HepG2 (cell line): ENCODE measurements around the gene SPACDR. TPM values are rescaled to one million over a fixed set of nuclear protein-coding genes. Genes with fewer than 3 reads are reported as not detected.

ENCODE experiments used
- DNMT3B ChIP-seq: conservative IDR thresholded peaks from 2 replicates; pipeline ENCODE4 v1.6.1; 2016; ENCODE audit warnings: missing biosample characterization, control low read depth
- ELF3 ChIP-seq: IDR thresholded peaks from 2 replicates; pipeline ENCODE4 v1.6.1; 2016; ENCODE audit warnings: missing genetic modification reagents, missing compliant biosample characterization
- FOXM1 ChIP-seq: sonication (generic); formaldehyde crosslinking; IDR thresholded peaks from 2 replicates; pipeline ENCODE4 v1.5.0; 2020; ENCODE audit warnings: missing genetic modification reagents
- GATA4 ChIP-seq: sonication (generic); IDR thresholded peaks from 2 replicates; pipeline ENCODE4 v1.6.1; 2016; ENCODE audit warnings: antibody characterized with exemption, low read depth, borderline replicate concordance
- HCFC1 ChIP-seq: fragments of 150-350 bp; IDR thresholded peaks from 2 replicates; pipeline ENCODE4 v1.6.1; 2014; ENCODE audit warnings: low read depth, low read length
- HDAC6 ChIP-seq: fragments of 200-600 bp; sonication (generic); IDR thresholded peaks from 2 replicates; pipeline ENCODE4 v1.7.0; 2017; ENCODE audit warnings: mild to moderate bottlenecking, antibody characterized with exemption, low read length, low read depth
- MAFK ChIP-seq, 2 experiments: IDR thresholded peaks in 1 of 2; conservative IDR thresholded peaks in 1 of 2; 2 replicates each; pipeline ENCODE4 v1.6.1; 2011; ENCODE audit warnings: improper control_type of control experiment in 2 of 2, low read length in 2 of 2
- MIER2 ChIP-seq: IDR thresholded peaks from 2 replicates; pipeline ENCODE4 v1.6.1; 2016; ENCODE audit warnings: missing biosample characterization, missing genetic modification reagents
- MTA1 ChIP-seq: sonication (generic); formaldehyde crosslinking; IDR thresholded peaks from 2 replicates; pipeline ENCODE4 v1.4.0; 2020; ENCODE audit warnings: missing genetic modification reagents, mild to moderate bottlenecking, borderline replicate concordance
- MZF1 ChIP-seq: sonication (generic); formaldehyde crosslinking; IDR thresholded peaks from 2 replicates; pipeline ENCODE4 v1.8.1; 2023; ENCODE audit warnings: mild to moderate bottlenecking, missing genetic modification reagents, borderline replicate concordance
- NR3C1 ChIP-seq: sonication (generic); formaldehyde crosslinking; IDR thresholded peaks from 2 replicates; pipeline ENCODE4 v1.4.0; 2020; ENCODE audit warnings: missing genetic modification reagents
- SCMH1 ChIP-seq: sonication (generic); formaldehyde crosslinking; IDR thresholded peaks from 2 replicates; pipeline ENCODE4 v1.9.0; 2021; ENCODE audit warnings: missing genetic modification reagents, mild to moderate bottlenecking, borderline replicate concordance
- STAT5B ChIP-seq: sonication (generic); formaldehyde crosslinking; IDR thresholded peaks from 2 replicates; pipeline ENCODE4 v1.4.0; 2020; ENCODE audit warnings: missing genetic modification reagents
- SYNCRIP ChIP-seq: fragments of 200-400 bp; formaldehyde crosslinking; IDR thresholded peaks from 2 replicates; pipeline ENCODE4 v1.6.1; 2018; ENCODE audit warnings: mild to moderate bottlenecking, low read depth, low read length; ENCODE audit not compliant: insufficient read depth
- TOE1 ChIP-seq: sonication (generic); formaldehyde crosslinking; IDR thresholded peaks from 2 replicates; pipeline ENCODE4 v1.4.0; 2020; ENCODE audit warnings: mild to moderate bottlenecking, missing genetic modification reagents
- TP53 ChIP-seq: sonication (generic); formaldehyde crosslinking; conservative IDR thresholded peaks from 2 replicates; pipeline ENCODE4 v1.4.0; 2020; ENCODE audit warnings: missing genetic modification reagents
- U2AF1 ChIP-seq: fragments of 200-400 bp; formaldehyde crosslinking; optimal IDR thresholded peaks from 2 replicates; pipeline ENCODE3; 2017; ENCODE audit warnings: mild to moderate bottlenecking, low read depth, low read length
- ZMAT3 ChIP-seq: sonication (generic); formaldehyde crosslinking; conservative IDR thresholded peaks from 2 replicates; pipeline ENCODE4 v1.7.0; 2021; ENCODE audit warnings: missing genetic modification reagents
- ZNF446 ChIP-seq: sonication (generic); formaldehyde crosslinking; IDR thresholded peaks from 2 replicates; pipeline ENCODE4 v1.5.0; 2020; ENCODE audit warnings: mild to moderate bottlenecking, missing genetic modification reagents
- ZNF567 ChIP-seq: sonication (generic); formaldehyde crosslinking; IDR thresholded peaks from 2 replicates; pipeline ENCODE4 v1.8.1; 2023; ENCODE audit warnings: mild to moderate bottlenecking, missing genetic modification reagents, borderline replicate concordance
- ZSCAN20 ChIP-seq: sonication (generic); formaldehyde crosslinking; IDR thresholded peaks from 2 replicates; pipeline ENCODE4 v1.4.0; 2020; ENCODE audit warnings: missing genetic modification reagents, mild to moderate bottlenecking, borderline replicate concordance
- polyA plus RNA-seq, 8 experiments: library from polyadenylated mRNA; depleted of rRNA in 3 of 8; stranded (reverse) in 7 of 8; unstranded in 1 of 8; fragments of >200 nt; fragmentation: Illumina TruSeq in 4 of 8; extraction: Trizol in 4 of 8; gene quantifications; 2 replicates each; pipeline versions ENCODE4 v1.2.1 to v1.2.3, GENCODE V29; 2011 to 2016; ENCODE audit warnings: low read depth in 4 of 8, missing spikeins in 1 of 8, mixed read lengths in 1 of 8; ENCODE audit not compliant: insufficient read depth in 1 of 8
- total RNA-seq, 5 experiments: library from RNA; depleted of rRNA; stranded (reverse); fragments of >200 nt; fragmentation: Illumina TruSeq; extraction: Trizol; gene quantifications; 2 replicates each; pipeline ENCODE4 v1.2.3, GENCODE V29; 2016; ENCODE audit warnings: low read depth in 1 of 5
- TF ChIP-seq, protein P1 (sequence below): sonication (generic); formaldehyde crosslinking; IDR thresholded peaks from 2 replicates; pipeline ENCODE4; 2020; ENCODE audit warnings: missing genetic modification reagents, mild to moderate bottlenecking, borderline replicate concordance
- TF ChIP-seq, protein P2 (sequence below): sonication (generic); formaldehyde crosslinking; conservative IDR thresholded peaks from 2 replicates; pipeline ENCODE4 v1.4.0; 2020; ENCODE audit warnings: missing genetic modification reagents
- TF ChIP-seq, protein P3 (sequence below): IDR thresholded peaks from 2 replicates; pipeline ENCODE4 v1.6.1; 2016; ENCODE audit warnings: low read depth, control low read depth

Gene SPACDR
- total and polyA plus RNA-seq, 2 of the 13 experiments (the other 11 are each of a cell fraction or from before 2014, with no cell fraction given), result 0.41 TPM; not detected in 1

DNA sequence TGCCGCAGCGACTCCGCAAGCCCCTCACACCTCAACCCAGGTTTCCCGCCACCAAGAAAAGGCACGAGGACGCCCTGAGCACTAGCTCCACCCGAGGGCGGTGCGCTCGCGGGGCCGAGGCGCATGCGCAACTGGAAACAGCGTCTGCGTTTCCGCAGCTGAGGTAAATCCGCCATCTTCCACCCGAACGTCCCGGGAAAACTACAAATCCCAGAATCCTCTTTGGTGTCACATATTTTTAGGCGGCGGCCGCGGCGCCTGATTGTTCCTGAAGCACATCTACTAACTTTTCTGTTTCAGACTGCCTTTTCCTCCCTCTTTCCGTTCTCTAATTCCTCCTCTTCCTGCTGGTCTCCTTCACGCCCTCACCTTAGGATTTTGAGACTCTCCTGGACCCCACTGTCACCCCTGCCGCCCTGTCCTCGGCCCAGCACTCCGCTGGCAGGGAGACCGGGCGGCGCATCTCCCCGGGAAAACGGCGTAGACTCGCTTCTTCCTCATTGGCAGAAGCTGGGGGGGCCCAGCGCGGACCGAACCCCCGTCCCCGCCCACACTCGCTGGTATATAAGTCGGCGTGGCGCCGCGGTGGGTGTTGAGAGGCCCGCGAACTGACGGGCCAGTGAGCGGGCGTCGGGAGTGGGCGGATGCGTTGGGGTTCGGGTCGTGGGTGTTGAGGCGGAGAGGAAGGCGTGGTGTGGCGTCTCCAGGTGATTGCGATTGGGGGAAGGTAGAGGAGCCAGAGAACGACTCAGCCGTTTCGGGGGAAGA lies 35.7 kb downstream of the SPACDR start, which contains the start of gene ZCWPW1 (continued):
- TF ChIP-seq, protein P1, sequence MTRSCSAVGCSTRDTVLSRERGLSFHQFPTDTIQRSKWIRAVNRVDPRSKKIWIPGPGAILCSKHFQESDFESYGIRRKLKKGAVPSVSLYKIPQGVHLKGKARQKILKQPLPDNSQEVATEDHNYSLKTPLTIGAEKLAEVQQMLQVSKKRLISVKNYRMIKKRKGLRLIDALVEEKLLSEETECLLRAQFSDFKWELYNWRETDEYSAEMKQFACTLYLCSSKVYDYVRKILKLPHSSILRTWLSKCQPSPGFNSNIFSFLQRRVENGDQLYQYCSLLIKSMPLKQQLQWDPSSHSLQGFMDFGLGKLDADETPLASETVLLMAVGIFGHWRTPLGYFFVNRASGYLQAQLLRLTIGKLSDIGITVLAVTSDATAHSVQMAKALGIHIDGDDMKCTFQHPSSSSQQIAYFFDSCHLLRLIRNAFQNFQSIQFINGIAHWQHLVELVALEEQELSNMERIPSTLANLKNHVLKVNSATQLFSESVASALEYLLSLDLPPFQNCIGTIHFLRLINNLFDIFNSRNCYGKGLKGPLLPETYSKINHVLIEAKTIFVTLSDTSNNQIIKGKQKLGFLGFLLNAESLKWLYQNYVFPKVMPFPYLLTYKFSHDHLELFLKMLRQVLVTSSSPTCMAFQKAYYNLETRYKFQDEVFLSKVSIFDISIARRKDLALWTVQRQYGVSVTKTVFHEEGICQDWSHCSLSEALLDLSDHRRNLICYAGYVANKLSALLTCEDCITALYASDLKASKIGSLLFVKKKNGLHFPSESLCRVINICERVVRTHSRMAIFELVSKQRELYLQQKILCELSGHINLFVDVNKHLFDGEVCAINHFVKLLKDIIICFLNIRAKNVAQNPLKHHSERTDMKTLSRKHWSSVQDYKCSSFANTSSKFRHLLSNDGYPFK (CRISPR knock-in tag), result peak; percentile 79; the same call in 1 of the 2 replicates
- TF ChIP-seq SCMH1 (CRISPR knock-in tag), result no peak
- TF ChIP-seq HDAC6, result no peak
- peak; percentile 97 for TF ChIP-seq GATA4
- TF ChIP-seq ZSCAN20 (CRISPR knock-in tag), result peak; percentile 75; the same call in 1 of the 2 replicates
- no peak; the same call in 1 of the 2 replicates for TF ChIP-seq ZNF567 (CRISPR knock-in tag)
- TF ChIP-seq MIER2, result no peak; the same call in 1 of the 2 replicates
- peak; percentile 96 for TF ChIP-seq ZNF446
- TF ChIP-seq MTA1, result peak; percentile 19; the same call in 1 of the 2 replicates
- no peak for TF ChIP-seq NR3C1 (CRISPR knock-in tag)
- TF ChIP-seq FOXM1 (CRISPR knock-in tag), result peak; percentile 73
- 0 out of 2 replicates have a peak, but pooled peaks have one; percentile 47 for TF ChIP-seq TOE1 (CRISPR knock-in tag)
- peak; percentile 76 for TF ChIP-seq ELF3 (CRISPR knock-in tag)
- no peak for TF ChIP-seq U2AF1
- TF ChIP-seq MZF1 (CRISPR knock-in tag), result 0 out of 2 replicates have a peak, but pooled peaks have one; percentile 44
- no peak for TF ChIP-seq MAFK (conservative IDR thresholded peaks at IDR 0.05 in 1 of 2, IDR thresholded peaks at IDR 0.05 in 1 of 2; ENCODE audit: low read length in 2 of 2)
- no peak for TF ChIP-seq SYNCRIP
- TF ChIP-seq, protein P2, sequence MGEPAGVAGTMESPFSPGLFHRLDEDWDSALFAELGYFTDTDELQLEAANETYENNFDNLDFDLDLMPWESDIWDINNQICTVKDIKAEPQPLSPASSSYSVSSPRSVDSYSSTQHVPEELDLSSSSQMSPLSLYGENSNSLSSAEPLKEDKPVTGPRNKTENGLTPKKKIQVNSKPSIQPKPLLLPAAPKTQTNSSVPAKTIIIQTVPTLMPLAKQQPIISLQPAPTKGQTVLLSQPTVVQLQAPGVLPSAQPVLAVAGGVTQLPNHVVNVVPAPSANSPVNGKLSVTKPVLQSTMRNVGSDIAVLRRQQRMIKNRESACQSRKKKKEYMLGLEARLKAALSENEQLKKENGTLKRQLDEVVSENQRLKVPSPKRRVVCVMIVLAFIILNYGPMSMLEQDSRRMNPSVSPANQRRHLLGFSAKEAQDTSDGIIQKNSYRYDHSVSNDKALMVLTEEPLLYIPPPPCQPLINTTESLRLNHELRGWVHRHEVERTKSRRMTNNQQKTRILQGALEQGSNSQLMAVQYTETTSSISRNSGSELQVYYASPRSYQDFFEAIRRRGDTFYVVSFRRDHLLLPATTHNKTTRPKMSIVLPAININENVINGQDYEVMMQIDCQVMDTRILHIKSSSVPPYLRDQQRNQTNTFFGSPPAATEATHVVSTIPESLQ, result no peak; the same call in 1 of the 2 replicates
- TF ChIP-seq, protein P3, sequence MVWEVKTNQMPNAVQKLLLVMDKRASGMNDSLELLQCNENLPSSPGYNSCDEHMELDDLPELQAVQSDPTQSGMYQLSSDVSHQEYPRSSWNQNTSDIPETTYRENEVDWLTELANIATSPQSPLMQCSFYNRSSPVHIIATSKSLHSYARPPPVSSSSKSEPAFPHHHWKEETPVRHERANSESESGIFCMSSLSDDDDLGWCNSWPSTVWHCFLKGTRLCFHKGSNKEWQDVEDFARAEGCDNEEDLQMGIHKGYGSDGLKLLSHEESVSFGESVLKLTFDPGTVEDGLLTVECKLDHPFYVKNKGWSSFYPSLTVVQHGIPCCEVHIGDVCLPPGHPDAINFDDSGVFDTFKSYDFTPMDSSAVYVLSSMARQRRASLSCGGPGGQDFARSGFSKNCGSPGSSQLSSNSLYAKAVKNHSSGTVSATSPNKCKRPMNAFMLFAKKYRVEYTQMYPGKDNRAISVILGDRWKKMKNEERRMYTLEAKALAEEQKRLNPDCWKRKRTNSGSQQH (CRISPR knock-in tag), result no peak; the same call in 1 of the 2 replicates
- TF ChIP-seq DNMT3B (CRISPR knock-in tag), result no peak; the same call in 1 of the 2 replicates
- TF ChIP-seq HCFC1, result peak; percentile 81
- TF ChIP-seq ZMAT3 (CRISPR knock-in tag), result peak; percentile 89
- peak; percentile 85 for TF ChIP-seq TP53 (CRISPR knock-in tag)
- no peak; the same call in 1 of the 2 replicates for TF ChIP-seq STAT5B (CRISPR knock-in tag)
